Measurements from ENCODE around the gene SLCO2B1.

Gene SLCO2B1

GRCh38 chr11:75248924-75249256 lies 98.0 kb downstream of the SLCO2B1 start:
- no peak for DNase-seq (ENCODE audit: low spot score)

- no peak for DNase-seq (ENCODE audit: low spot score)
Observed at GRCh38 chr11:75249704-75250103, 98.8 kb downstream of the SLCO2B1 start.

GRCh38 chr11:75254326-75254725 lies 103.4 kb downstream of the SLCO2B1 start:
- no peak for DNase-seq (ENCODE audit: low spot score)

Measured in kidney tubule cell (primary cell).